Thoracic aorta (tissue), 2 donors: ENCODE measurements around the gene MYL3. TPM values are rescaled to one million over a fixed set of nuclear protein-coding genes. Genes with fewer than 3 reads are reported as not detected.

Source experiments
- ATAC-seq: fragments of 150-250 bp; one replicate; pipeline ENCODE4 v1.8.0; 2017; ENCODE audit warnings: low read depth; ENCODE audit not compliant: insufficient number of reproducible peaks, low FRiP score
- DNase-seq: peaks from one replicate; pipeline ENCODE4 v3.0.0-alpha.2; 2020; ENCODE audit warnings: low spot score
- H3K27ac ChIP-seq, 2 donors: fragments of 200-600 bp; sonication (generic); 1 replicate in 1 of 2; 2 replicates in 1 of 2; pipeline ENCODE4 v1.5.1; 2016; ENCODE audit warnings: mild to moderate bottlenecking in 2 of 2, moderate library complexity in 2 of 2
- H3K27me3 ChIP-seq: fragments of 200-600 bp; sonication (generic); replicated peaks from 2 replicates; pipeline ENCODE4 v1.6.0; 2016; ENCODE audit warnings: mild to moderate bottlenecking; ENCODE audit not compliant: insufficient read depth
- H3K36me3 ChIP-seq: fragments of 200-600 bp; sonication (generic); one replicate; pipeline ENCODE4 v1.5.1; 2016
- H3K4me1 ChIP-seq, 2 donors: fragments of 200-600 bp; sonication (generic); 1 replicate in 1 of 2; 2 replicates in 1 of 2; pipeline versions ENCODE4 v1.5.1 to v1.6.0; 2016; ENCODE audit warnings: low read depth in 2 of 2, mild to moderate bottlenecking in 1 of 2; ENCODE audit not compliant: control insufficient read depth in 1 of 2
- H3K4me3 ChIP-seq: fragments of 200-600 bp; sonication (generic); 2 replicates; pipeline ENCODE4 v1.5.1; 2016; ENCODE audit warnings: mild to moderate bottlenecking
- H3K9me3 ChIP-seq: fragments of 200-600 bp; sonication (generic); 2 replicates; pipeline ENCODE4 v1.5.1; 2016
- CTCF ChIP-seq: fragments of 200-600 bp; sonication (generic); IDR thresholded peaks from one replicate; pipeline ENCODE4 v1.5.1; 2019; ENCODE audit warnings: antibody characterized with exemption
- total RNA-seq, 2 donors: library from RNA; depleted of rRNA; stranded (reverse); fragments of >200 nt; gene quantifications; one replicate each; pipeline versions ENCODE4 v1.1.0 to v1.2.3, GENCODE V29; 2016

Gene MYL3
- total RNA-seq, 2 donors from 2014 or later, result 1.5 TPM; not detected in 1

DNA sequence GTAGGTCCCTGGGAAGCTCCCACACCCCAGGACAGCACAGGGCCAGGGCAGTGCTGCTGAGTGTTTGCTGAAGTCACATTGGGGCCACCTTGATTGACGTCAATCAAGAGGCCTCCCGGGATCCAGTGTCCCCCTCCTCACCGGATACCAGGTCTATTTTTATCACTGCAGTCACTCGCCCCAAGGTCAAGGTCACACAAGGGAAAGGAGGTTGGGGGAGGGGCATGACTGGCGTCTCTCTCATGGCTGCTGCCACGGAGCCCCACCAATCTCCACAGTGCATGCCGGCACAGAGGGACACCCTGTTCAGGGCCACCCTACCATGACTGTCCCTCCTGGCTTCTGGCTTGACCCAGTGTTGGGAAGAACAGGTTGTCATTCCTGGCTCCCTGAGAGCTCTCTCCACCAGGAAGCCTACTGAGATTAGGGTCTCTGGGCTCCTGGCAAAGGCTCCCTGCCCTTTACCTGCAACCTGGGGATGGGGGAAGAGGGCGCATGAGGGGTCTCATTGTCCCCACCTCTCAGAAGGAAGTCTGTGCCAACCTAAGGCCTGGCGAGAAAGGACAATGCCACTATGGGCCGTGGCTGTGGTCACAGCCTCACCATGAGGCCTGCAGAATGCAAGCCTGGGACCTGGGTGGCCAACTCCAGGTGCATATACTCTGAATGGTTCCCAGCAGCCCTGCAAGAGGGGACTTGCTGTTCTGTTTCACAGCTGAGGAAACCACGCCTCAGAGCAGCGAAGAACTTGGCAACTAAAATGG is 1.5 kb downstream of the MYL3 start:
- ATAC-seq, result no peak
- no peak for TF ChIP-seq CTCF
- no peaks in the 10 kb centered on the region for H3K27me3 ChIP-seq
- peaks cover 0 to 19% of the 10 kb centered on the region in 2 donors for H3K4me1 ChIP-seq
- no peaks in the 10 kb centered on the region for H3K9me3 ChIP-seq
- no peak for DNase-seq
- no peak overlapping the region for H3K27ac ChIP-seq
- no peak overlapping the region for H3K4me3 ChIP-seq
- H3K36me3 ChIP-seq, result no peaks in the 10 kb centered on the region

GRCh38 chr3:46860810-46861604 is 2.2 kb downstream of the MYL3 start:
- H3K27me3 ChIP-seq, result no peaks in the 10 kb centered on the region
- ATAC-seq (no peak), DNase-seq (no peak)
- H3K4me3 ChIP-seq, result no peak overlapping the region
- H3K4me1 ChIP-seq, result peaks cover 0 to 13% of the 10 kb centered on the region in 2 donors
- no peaks in the 10 kb centered on the region for H3K36me3 ChIP-seq
- no peak overlapping the region for H3K27ac ChIP-seq
- H3K9me3 ChIP-seq, result no peaks in the 10 kb centered on the region
- TF ChIP-seq CTCF, result no peak

DNA sequence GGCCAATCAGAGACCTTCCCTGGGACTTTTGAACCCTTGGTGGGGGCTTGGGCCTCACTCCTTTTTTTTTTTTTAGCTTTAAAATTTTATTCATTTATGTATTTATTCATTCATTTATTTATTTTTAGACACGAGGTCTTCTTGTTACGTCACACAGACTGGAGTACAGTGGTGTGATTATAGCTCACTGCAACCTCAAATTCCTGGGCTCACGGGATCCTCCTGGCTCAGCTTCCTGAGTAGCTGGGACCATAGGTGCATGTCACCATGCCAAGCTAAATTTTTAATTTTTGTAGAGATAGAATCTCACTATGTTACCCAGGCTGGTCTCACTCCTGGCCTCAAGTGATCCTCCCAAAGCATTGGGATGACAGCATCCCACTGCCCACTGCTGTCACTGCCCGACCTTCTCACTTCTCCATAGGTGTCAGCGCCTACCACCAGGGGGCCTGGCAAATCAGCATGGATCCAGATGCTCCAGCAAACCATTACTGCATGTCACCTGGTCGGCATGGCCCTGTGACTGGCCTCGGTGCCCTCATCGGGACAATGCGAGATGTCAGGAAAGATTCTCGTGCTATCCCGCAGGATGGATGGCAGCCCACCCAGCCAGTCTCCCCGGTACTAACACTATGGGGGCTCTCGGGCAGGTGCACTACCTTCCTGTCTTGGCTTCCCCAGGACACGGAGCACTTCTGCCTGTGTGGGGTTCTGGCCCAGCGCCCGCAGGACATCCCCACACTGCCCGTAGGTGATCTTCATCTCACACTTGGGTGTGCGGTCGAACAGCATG is 3.0 kb downstream of the MYL3 start:
- TF ChIP-seq CTCF, result no peak
- Histone ChIP-seq H3K36me3 (no peaks in the 10 kb centered on the region), H3K4me1 (peaks cover 0 to 9% of the 10 kb centered on the region in 2 donors), H3K9me3 (no peaks in the 10 kb centered on the region), H3K4me3 (no peak overlapping the region), H3K27me3 (no peaks in the 10 kb centered on the region), H3K27ac (no peak overlapping the region)
- DNase-seq (no peak), ATAC-seq (no peak)

- ATAC-seq (no peak), DNase-seq (no peak)
- no peaks in the 10 kb centered on the region for H3K36me3 ChIP-seq
- no peaks in the 10 kb centered on the region for H3K9me3 ChIP-seq
- H3K27ac ChIP-seq, result no peak overlapping the region
- H3K4me1 ChIP-seq, result no peaks in the 10 kb centered on the region
- no peaks in the 10 kb centered on the region for H3K27me3 ChIP-seq
- no peak overlapping the region for H3K4me3 ChIP-seq
- no peak for TF ChIP-seq CTCF
These were observed 4.1 kb downstream of the MYL3 start for GRCh38 chr3:46859001-46859710.
